ENCODE data around the gene AHCTF1.

DNA sequence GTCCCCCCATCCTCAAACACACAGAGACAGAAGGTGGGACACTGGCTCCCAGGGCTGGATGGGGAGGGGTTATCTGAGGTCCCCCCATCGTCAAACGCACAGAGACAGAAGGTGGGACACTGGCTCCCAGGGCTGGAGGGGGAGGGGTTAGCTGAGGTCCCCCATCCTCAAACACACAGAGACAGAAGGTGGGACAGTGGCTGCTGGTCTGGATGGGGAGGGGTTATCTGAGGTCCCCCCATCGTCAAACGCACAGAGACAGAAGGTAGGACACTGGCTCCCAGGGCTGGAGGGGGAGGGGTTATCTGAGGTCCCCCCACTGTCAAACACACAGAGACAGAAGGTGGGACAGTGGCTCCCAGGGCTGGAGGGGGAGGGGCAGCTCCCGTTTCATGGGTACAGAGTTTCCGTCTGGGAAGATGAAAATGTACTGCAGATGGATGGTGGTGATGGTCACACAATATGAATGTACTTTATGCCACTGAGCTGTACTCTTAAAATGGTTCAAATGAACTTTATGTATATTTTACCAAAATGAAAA is 138.3 kb downstream of the AHCTF1 start:
- TF ChIP-seq POLR2A (IDR thresholded peaks at IDR 0.05) = no peak
- TF ChIP-seq, protein P1, sequence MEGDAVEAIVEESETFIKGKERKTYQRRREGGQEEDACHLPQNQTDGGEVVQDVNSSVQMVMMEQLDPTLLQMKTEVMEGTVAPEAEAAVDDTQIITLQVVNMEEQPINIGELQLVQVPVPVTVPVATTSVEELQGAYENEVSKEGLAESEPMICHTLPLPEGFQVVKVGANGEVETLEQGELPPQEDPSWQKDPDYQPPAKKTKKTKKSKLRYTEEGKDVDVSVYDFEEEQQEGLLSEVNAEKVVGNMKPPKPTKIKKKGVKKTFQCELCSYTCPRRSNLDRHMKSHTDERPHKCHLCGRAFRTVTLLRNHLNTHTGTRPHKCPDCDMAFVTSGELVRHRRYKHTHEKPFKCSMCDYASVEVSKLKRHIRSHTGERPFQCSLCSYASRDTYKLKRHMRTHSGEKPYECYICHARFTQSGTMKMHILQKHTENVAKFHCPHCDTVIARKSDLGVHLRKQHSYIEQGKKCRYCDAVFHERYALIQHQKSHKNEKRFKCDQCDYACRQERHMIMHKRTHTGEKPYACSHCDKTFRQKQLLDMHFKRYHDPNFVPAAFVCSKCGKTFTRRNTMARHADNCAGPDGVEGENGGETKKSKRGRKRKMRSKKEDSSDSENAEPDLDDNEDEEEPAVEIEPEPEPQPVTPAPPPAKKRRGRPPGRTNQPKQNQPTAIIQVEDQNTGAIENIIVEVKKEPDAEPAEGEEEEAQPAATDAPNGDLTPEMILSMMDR (IDR thresholded peaks at IDR 0.05) = no peak

All from thyroid gland (tissue), 4 donors.